Measurements from ENCODE around the gene ZNF518A.

DNA sequence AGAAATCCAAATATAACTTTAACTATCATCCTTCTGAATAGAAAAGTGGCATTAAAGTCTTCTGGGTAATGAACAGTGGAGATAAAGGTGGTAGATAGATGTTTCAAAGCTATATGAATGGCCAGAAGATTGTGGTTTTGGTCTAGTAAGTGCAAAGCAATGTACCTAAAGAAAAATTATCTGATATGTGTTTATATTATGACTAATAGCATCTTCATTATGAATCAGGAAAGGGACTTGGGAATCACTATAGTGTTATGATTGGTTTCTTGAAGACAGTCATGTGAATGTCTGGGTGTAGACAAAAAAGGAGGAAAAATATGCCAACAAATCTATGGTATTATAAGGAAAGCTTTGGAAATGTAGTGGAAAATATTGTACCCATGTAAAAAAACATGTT, 3.0 kb downstream of the ZNF518A start:
- TF ChIP-seq, protein P1, sequence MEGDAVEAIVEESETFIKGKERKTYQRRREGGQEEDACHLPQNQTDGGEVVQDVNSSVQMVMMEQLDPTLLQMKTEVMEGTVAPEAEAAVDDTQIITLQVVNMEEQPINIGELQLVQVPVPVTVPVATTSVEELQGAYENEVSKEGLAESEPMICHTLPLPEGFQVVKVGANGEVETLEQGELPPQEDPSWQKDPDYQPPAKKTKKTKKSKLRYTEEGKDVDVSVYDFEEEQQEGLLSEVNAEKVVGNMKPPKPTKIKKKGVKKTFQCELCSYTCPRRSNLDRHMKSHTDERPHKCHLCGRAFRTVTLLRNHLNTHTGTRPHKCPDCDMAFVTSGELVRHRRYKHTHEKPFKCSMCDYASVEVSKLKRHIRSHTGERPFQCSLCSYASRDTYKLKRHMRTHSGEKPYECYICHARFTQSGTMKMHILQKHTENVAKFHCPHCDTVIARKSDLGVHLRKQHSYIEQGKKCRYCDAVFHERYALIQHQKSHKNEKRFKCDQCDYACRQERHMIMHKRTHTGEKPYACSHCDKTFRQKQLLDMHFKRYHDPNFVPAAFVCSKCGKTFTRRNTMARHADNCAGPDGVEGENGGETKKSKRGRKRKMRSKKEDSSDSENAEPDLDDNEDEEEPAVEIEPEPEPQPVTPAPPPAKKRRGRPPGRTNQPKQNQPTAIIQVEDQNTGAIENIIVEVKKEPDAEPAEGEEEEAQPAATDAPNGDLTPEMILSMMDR (IDR thresholded peaks at IDR 0.05): no peak
- TF ChIP-seq EZH2 (IDR thresholded peaks at IDR 0.05; ENCODE audit: borderline replicate concordance, insufficient read depth, low read depth, low read length, poor library complexity, severe bottlenecking): no peak
